ENCODE measurements around the gene ASCC3.
"Not testable (repeated sequence)": the region's sequence is repeated elsewhere in the genome, so short reads cannot be mapped to it uniquely, and the experiment has no call there.

Gene ASCC3

GRCh38 chr6:100664274-100665040 is 216.7 kb downstream of the ASCC3 start:
- no peak overlapping the region for H3K9ac ChIP-seq (ENCODE audit: insufficient read length, low read depth)
- H3K4me1 ChIP-seq (ENCODE audit: insufficient read depth, insufficient read length) = no peaks in the 10 kb centered on the region
- TF ChIP-seq SUZ12 (IDR thresholded peaks at IDR 0.05; ENCODE audit: extremely low read depth, insufficient read depth, insufficient read length) = no peak
- TF ChIP-seq YY1 (IDR thresholded peaks at IDR 0.05; ENCODE audit: insufficient read depth, insufficient read length) = no peak
- TF ChIP-seq ZNF274 (IDR thresholded peaks at IDR 0.05; ENCODE audit: low read depth, low read length) = no peak
- no peaks in the 10 kb centered on the region for H3K36me3 ChIP-seq (ENCODE audit: insufficient read depth, insufficient read length, low read length)
- no peaks in the 10 kb centered on the region for H3K27me3 ChIP-seq (ENCODE audit: insufficient read depth, insufficient read length)
- H3K4me3 ChIP-seq (ENCODE audit: insufficient read length, low read depth) = no peak overlapping the region
- H3K9me3 ChIP-seq (ENCODE audit: insufficient read depth, low read length) = no peaks in the 10 kb centered on the region
- DNase-seq (ENCODE audit: low read depth, low spot score) = no peak

- Histone ChIP-seq H3K9me3 (ENCODE audit: insufficient read depth, low read length) (no peaks in the 10 kb centered on the region), H3K36me3 (ENCODE audit: insufficient read depth, insufficient read length, low read length) (no peaks in the 10 kb centered on the region), H3K27me3 (ENCODE audit: insufficient read depth, insufficient read length) (no peaks in the 10 kb centered on the region), H3K9ac (ENCODE audit: insufficient read length, low read depth) (no peak overlapping the region), H3K4me3 (ENCODE audit: insufficient read length, low read depth) (no peak overlapping the region), H3K4me1 (ENCODE audit: insufficient read depth, insufficient read length) (no peaks in the 10 kb centered on the region)
- DNase-seq (ENCODE audit: low read depth, low spot score) = no peak
- TF ChIP-seq SUZ12 (IDR thresholded peaks at IDR 0.05; ENCODE audit: extremely low read depth, insufficient read depth, insufficient read length) (no peak), ZNF274 (IDR thresholded peaks at IDR 0.05; ENCODE audit: low read depth, low read length) (no peak)
Observed at GRCh38 chr6:100663219-100663863, 217.8 kb downstream of the ASCC3 start.

- H3K9me3 ChIP-seq (ENCODE audit: insufficient read depth, low read length) = no peaks in the 10 kb centered on the region
- H3K36me3 ChIP-seq (ENCODE audit: insufficient read depth, insufficient read length, low read length) = no peaks in the 10 kb centered on the region
- no peak for DNase-seq (ENCODE audit: low read depth, low spot score)
- H3K9ac ChIP-seq (ENCODE audit: insufficient read length, low read depth) = no peak overlapping the region
- TF ChIP-seq YY1 (IDR thresholded peaks at IDR 0.05; ENCODE audit: insufficient read depth, insufficient read length) = no peak
- no peak for TF ChIP-seq SUZ12 (IDR thresholded peaks at IDR 0.05; ENCODE audit: extremely low read depth, insufficient read depth, insufficient read length)
- no peak for TF ChIP-seq ZNF274 (IDR thresholded peaks at IDR 0.05; ENCODE audit: low read depth, low read length)
- no peak overlapping the region for H3K4me3 ChIP-seq (ENCODE audit: insufficient read length, low read depth)
- H3K4me1 ChIP-seq (ENCODE audit: insufficient read depth, insufficient read length) = no peaks in the 10 kb centered on the region
- no peaks in the 10 kb centered on the region for H3K27me3 ChIP-seq (ENCODE audit: insufficient read depth, insufficient read length)
Observed at GRCh38 chr6:100662264-100662663, 218.9 kb downstream of the ASCC3 start.

GRCh38 chr6:100658486-100658885 is 222.6 kb downstream of the ASCC3 start:
- Histone ChIP-seq H3K9me3 (ENCODE audit: insufficient read depth, low read length) (no peaks in the 10 kb centered on the region), H3K36me3 (ENCODE audit: insufficient read depth, insufficient read length, low read length) (no peaks in the 10 kb centered on the region), H3K4me1 (ENCODE audit: insufficient read depth, insufficient read length) (no peaks in the 10 kb centered on the region), H3K9ac (ENCODE audit: insufficient read length, low read depth) (no peak overlapping the region), H3K4me3 (ENCODE audit: insufficient read length, low read depth) (no peak overlapping the region), H3K27me3 (ENCODE audit: insufficient read depth, insufficient read length) (no peaks in the 10 kb centered on the region)
- peak; percentile 20 for DNase-seq (ENCODE audit: low read depth, low spot score)
- TF ChIP-seq YY1 (IDR thresholded peaks at IDR 0.05; ENCODE audit: insufficient read depth, insufficient read length) (no peak), SUZ12 (IDR thresholded peaks at IDR 0.05; ENCODE audit: extremely low read depth, insufficient read depth, insufficient read length) (no peak), ZNF274 (IDR thresholded peaks at IDR 0.05; ENCODE audit: low read depth, low read length) (no peak)

GRCh38 chr6:100657678-100658330 is 223.3 kb downstream of the ASCC3 start:
- H3K27me3 ChIP-seq (ENCODE audit: insufficient read depth, insufficient read length) = no peaks in the 10 kb centered on the region
- H3K4me3 ChIP-seq (ENCODE audit: insufficient read length, low read depth) = no peak overlapping the region
- DNase-seq (ENCODE audit: low read depth, low spot score) = no peak
- TF ChIP-seq YY1 (IDR thresholded peaks at IDR 0.05; ENCODE audit: insufficient read depth, insufficient read length) (no peak), ZNF274 (IDR thresholded peaks at IDR 0.05; ENCODE audit: low read depth, low read length) (no peak), SUZ12 (IDR thresholded peaks at IDR 0.05; ENCODE audit: extremely low read depth, insufficient read depth, insufficient read length) (no peak)
- H3K9ac ChIP-seq (ENCODE audit: insufficient read length, low read depth) = no peak overlapping the region
- H3K4me1 ChIP-seq (ENCODE audit: insufficient read depth, insufficient read length) = no peaks in the 10 kb centered on the region
- H3K36me3 ChIP-seq (ENCODE audit: insufficient read depth, insufficient read length, low read length) = no peaks in the 10 kb centered on the region
- H3K9me3 ChIP-seq (ENCODE audit: insufficient read depth, low read length) = no peaks in the 10 kb centered on the region

- H3K9me3 ChIP-seq (ENCODE audit: insufficient read depth, low read length); H3K27me3 ChIP-seq (ENCODE audit: insufficient read depth, insufficient read length); H3K9ac ChIP-seq (ENCODE audit: insufficient read length, low read depth); DNase-seq (ENCODE audit: low read depth, low spot score); H3K4me1 ChIP-seq (ENCODE audit: insufficient read depth, insufficient read length); H3K36me3 ChIP-seq (ENCODE audit: insufficient read depth, insufficient read length, low read length); H3K4me3 ChIP-seq (ENCODE audit: insufficient read length, low read depth): not testable (repeated sequence)
Observed at GRCh38 chr6:100641147-100641546, 240.0 kb downstream of the ASCC3 start.

GRCh38 chr6:100633096-100633777 is 247.9 kb downstream of the ASCC3 start:
- H3K36me3 ChIP-seq (ENCODE audit: insufficient read depth, insufficient read length, low read length) = peaks cover 4% of the 10 kb centered on the region
- H3K4me1 ChIP-seq (ENCODE audit: insufficient read depth, insufficient read length) = no peaks in the 10 kb centered on the region
- no peak overlapping the region for H3K4me3 ChIP-seq (ENCODE audit: insufficient read length, low read depth)
- TF ChIP-seq YY1 (IDR thresholded peaks at IDR 0.05; ENCODE audit: insufficient read depth, insufficient read length) = no peak
- TF ChIP-seq ZNF274 (IDR thresholded peaks at IDR 0.05; ENCODE audit: low read depth, low read length) = no peak
- TF ChIP-seq SUZ12 (IDR thresholded peaks at IDR 0.05; ENCODE audit: extremely low read depth, insufficient read depth, insufficient read length) = no peak
- no peak for DNase-seq (ENCODE audit: low read depth, low spot score)
- no peaks in the 10 kb centered on the region for H3K9me3 ChIP-seq (ENCODE audit: insufficient read depth, low read length)
- H3K27me3 ChIP-seq (ENCODE audit: insufficient read depth, insufficient read length) = no peaks in the 10 kb centered on the region
- H3K9ac ChIP-seq (ENCODE audit: insufficient read length, low read depth) = no peak overlapping the region
